ENCODE measurements around the gene TAPBPL.
"Not testable (repeated sequence)": the region's sequence is repeated elsewhere in the genome, so short reads cannot be mapped to it uniquely, and the experiment has no call there.

Gene TAPBPL

DNA sequence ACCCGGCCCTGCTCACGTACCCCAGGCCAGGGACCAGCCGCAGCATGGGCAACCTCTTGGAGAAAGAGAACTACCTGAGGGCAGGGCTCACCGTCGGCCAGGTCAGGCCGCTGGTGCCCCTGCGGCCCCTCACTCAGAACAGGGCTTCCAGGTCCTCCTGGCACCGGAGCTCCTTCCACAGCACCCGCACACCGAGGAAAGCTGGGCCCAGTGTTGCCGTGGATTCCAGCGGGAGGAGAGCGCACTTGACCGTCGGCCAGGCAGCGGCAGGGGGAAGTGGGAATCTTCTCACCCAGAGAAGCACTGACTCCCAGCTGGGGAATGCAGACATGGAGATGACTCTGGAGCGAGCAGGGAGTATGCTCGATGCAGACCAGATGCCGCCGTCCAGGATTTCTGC, 26.6 kb downstream of the TAPBPL start:
- no peaks in the 10 kb centered on the region for H3K4me1 ChIP-seq (ENCODE audit: low read length)
- H2AFZ ChIP-seq (ENCODE audit: low read length), result no peak overlapping the region
- H3K4me3 ChIP-seq (ENCODE audit: low read length), result no peak overlapping the region
- TF ChIP-seq EZH2 (optimal IDR thresholded peaks at IDR 0.05; ENCODE audit: low read depth, low read length), result no peak
- H4K20me1 ChIP-seq (ENCODE audit: insufficient read depth, low read length), result no peaks in the 10 kb centered on the region
- no peaks in the 10 kb centered on the region for H3K79me2 ChIP-seq (ENCODE audit: low read length)
- no peak overlapping the region for H3K9ac ChIP-seq (ENCODE audit: low read length)
- no peaks in the 10 kb centered on the region for H3K9me2 ChIP-seq (replicated peaks; ENCODE audit: insufficient read depth, low read length)
- DNase-seq, result no peak
- no peaks in the 10 kb centered on the region for H3K9me3 ChIP-seq (replicated peaks; ENCODE audit: insufficient read depth, low read length)
- no peaks in the 10 kb centered on the region for H3K36me3 ChIP-seq (replicated peaks; ENCODE audit: insufficient read depth, low read length)
- no peak overlapping the region for H3K27ac ChIP-seq (ENCODE audit: low read length)
- no peak overlapping the region for H3K4me2 ChIP-seq (ENCODE audit: low read depth, low read length)
- no peaks in the 10 kb centered on the region for H3F3A ChIP-seq (ENCODE audit: insufficient read depth, low read length)
- H3K27me3 ChIP-seq (replicated peaks; ENCODE audit: insufficient read depth, low read length), result peaks cover 32% of the 10 kb centered on the region; the same call in 1 of the 2 replicates

DNA sequence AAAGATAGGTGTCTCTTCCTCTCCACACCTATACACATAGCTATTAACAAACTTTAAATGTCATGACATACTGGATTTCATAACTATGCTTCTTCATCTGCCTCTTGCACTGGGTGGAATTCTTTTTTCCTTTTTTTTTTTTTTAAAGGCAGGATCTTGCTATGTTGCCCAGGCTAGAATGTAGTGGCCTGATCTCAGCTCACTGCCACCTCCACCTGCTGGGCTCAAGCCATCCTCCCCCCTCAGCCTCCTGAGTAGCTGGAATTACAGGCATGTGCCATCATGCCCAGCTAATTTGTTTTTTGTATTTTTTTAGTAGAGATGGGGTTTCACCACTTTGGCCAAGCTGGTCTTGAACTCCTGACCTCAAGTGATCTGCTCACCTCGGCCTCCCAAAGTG, 36.4 kb downstream of the TAPBPL start:
- Histone ChIP-seq H3K79me2 (ENCODE audit: low read length) (peaks cover 15% of the 10 kb centered on the region), H3F3A (ENCODE audit: insufficient read depth, low read length) (peaks cover under 1% of the 10 kb centered on the region), H2AFZ (ENCODE audit: low read length) (no peak overlapping the region), H3K9me3 (replicated peaks; ENCODE audit: insufficient read depth, low read length) (no peaks in the 10 kb centered on the region), H3K9me2 (replicated peaks; ENCODE audit: insufficient read depth, low read length) (no peaks in the 10 kb centered on the region), H3K27ac (ENCODE audit: low read length) (no peak overlapping the region), H3K4me3 (ENCODE audit: low read length) (no peak overlapping the region), H3K4me2 (ENCODE audit: low read depth, low read length) (no peak overlapping the region), H3K36me3 (replicated peaks; ENCODE audit: insufficient read depth, low read length) (no peaks in the 10 kb centered on the region; the same call in 1 of the 2 replicates), H4K20me1 (ENCODE audit: insufficient read depth, low read length) (no peaks in the 10 kb centered on the region), H3K9ac (ENCODE audit: low read length) (no peak overlapping the region), H3K27me3 (replicated peaks; ENCODE audit: insufficient read depth, low read length) (no peaks in the 10 kb centered on the region), H3K4me1 (ENCODE audit: low read length) (peaks cover 6% of the 10 kb centered on the region; the same call in 1 of the 2 replicates)
- DNase-seq, result no peak
- no peak for TF ChIP-seq EZH2 (optimal IDR thresholded peaks at IDR 0.05; ENCODE audit: low read depth, low read length)

DNA sequence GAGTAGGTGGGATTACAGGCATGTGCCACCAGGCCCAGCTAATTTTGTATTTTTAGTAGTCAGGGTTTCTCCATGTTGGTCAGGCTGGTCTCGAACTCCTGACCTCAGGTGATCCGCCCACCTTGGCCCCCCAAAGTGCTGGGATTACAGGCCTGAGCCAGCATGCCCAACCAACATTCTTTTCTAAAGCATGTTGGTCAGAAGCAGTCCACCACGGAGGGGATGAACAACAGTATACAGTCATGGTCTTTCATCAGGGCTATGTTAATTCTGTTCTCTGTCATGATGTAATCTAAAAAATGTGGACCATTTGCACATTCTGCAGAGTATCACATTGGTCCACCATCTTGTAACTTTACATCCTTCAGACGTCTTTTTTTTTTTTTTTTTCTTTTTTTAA, 37.6 kb downstream of the TAPBPL start:
- peaks cover 10% of the 10 kb centered on the region for H3F3A ChIP-seq (ENCODE audit: insufficient read depth, low read length)
- H3K9me2 ChIP-seq (replicated peaks; ENCODE audit: insufficient read depth, low read length), result no peaks in the 10 kb centered on the region
- H3K4me3 ChIP-seq (ENCODE audit: low read length), result no peak overlapping the region
- no peaks in the 10 kb centered on the region for H4K20me1 ChIP-seq (ENCODE audit: insufficient read depth, low read length)
- no peaks in the 10 kb centered on the region for H3K9me3 ChIP-seq (replicated peaks; ENCODE audit: insufficient read depth, low read length)
- no peak for DNase-seq
- no peak overlapping the region for H2AFZ ChIP-seq (ENCODE audit: low read length)
- H3K4me1 ChIP-seq (ENCODE audit: low read length), result peaks cover 6% of the 10 kb centered on the region; the same call in 1 of the 2 replicates
- H3K27me3 ChIP-seq (replicated peaks; ENCODE audit: insufficient read depth, low read length), result no peaks in the 10 kb centered on the region
- no peaks in the 10 kb centered on the region; the same call in 1 of the 2 replicates for H3K36me3 ChIP-seq (replicated peaks; ENCODE audit: insufficient read depth, low read length)
- H3K4me2 ChIP-seq (ENCODE audit: low read depth, low read length), result no peak overlapping the region
- no peak for TF ChIP-seq EZH2 (optimal IDR thresholded peaks at IDR 0.05; ENCODE audit: low read depth, low read length)
- TF ChIP-seq, protein P1, sequence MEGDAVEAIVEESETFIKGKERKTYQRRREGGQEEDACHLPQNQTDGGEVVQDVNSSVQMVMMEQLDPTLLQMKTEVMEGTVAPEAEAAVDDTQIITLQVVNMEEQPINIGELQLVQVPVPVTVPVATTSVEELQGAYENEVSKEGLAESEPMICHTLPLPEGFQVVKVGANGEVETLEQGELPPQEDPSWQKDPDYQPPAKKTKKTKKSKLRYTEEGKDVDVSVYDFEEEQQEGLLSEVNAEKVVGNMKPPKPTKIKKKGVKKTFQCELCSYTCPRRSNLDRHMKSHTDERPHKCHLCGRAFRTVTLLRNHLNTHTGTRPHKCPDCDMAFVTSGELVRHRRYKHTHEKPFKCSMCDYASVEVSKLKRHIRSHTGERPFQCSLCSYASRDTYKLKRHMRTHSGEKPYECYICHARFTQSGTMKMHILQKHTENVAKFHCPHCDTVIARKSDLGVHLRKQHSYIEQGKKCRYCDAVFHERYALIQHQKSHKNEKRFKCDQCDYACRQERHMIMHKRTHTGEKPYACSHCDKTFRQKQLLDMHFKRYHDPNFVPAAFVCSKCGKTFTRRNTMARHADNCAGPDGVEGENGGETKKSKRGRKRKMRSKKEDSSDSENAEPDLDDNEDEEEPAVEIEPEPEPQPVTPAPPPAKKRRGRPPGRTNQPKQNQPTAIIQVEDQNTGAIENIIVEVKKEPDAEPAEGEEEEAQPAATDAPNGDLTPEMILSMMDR (IDR thresholded peaks at IDR 0.05; ENCODE audit: low read length), result no peak
- no peak for TF ChIP-seq EZH2phosphoT487 (IDR thresholded peaks at IDR 0.05; ENCODE audit: low read length)
- H3K27ac ChIP-seq (ENCODE audit: low read length), result no peak overlapping the region
- peaks cover 18% of the 10 kb centered on the region for H3K79me2 ChIP-seq (ENCODE audit: low read length)
- no peak overlapping the region for H3K9ac ChIP-seq (ENCODE audit: low read length)

DNA sequence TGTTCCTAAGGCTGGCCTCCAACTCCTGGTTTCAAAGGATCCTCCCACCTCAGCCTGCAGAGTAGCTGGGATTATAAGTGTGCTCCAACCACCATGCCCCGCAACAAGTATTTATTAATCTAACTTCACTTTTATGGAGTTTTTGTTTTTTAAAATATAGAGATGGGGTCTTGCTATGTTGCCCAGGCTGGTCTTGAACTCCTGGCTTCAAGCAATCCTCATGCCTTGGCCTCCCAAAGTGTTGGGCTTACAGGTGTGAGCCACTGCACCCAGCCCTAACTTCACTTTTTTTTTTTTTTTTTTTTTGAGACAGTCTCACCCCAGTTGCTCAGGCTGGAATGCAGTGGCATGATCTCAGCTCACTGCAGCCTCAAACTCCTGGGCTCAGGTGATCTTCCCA, 38.8 kb downstream of the TAPBPL start:
- DNase-seq; H4K20me1 ChIP-seq (ENCODE audit: insufficient read depth, low read length); H3K27ac ChIP-seq (ENCODE audit: low read length); H3K36me3 ChIP-seq (replicated peaks; ENCODE audit: insufficient read depth, low read length); H3K27me3 ChIP-seq (replicated peaks; ENCODE audit: insufficient read depth, low read length); H3K4me3 ChIP-seq (ENCODE audit: low read length); H3K9me2 ChIP-seq (replicated peaks; ENCODE audit: insufficient read depth, low read length); H3K9me3 ChIP-seq (replicated peaks; ENCODE audit: insufficient read depth, low read length); H3K9ac ChIP-seq (ENCODE audit: low read length); H3K4me2 ChIP-seq (ENCODE audit: low read depth, low read length); H2AFZ ChIP-seq (ENCODE audit: low read length): not testable (repeated sequence)
- Histone ChIP-seq H3K79me2 (ENCODE audit: low read length) (peaks cover 30% of the 10 kb centered on the region), H3K4me1 (ENCODE audit: low read length) (peaks cover 15% of the 10 kb centered on the region), H3F3A (ENCODE audit: insufficient read depth, low read length) (peaks cover 10% of the 10 kb centered on the region)

All from MM.1S (cell line).